ELR (cell line): ENCODE results near the gene AQP3.
"Not testable (repeated sequence)": the region's sequence is repeated elsewhere in the genome, so short reads cannot be mapped to it uniquely, and the experiment has no call there.

ENCODE experiments used
- DNase-seq: peaks from one replicate; pipeline ENCODE4 v3.0.0-alpha.2; 2015; ENCODE audit warnings: low read depth

Gene AQP3

DNA sequence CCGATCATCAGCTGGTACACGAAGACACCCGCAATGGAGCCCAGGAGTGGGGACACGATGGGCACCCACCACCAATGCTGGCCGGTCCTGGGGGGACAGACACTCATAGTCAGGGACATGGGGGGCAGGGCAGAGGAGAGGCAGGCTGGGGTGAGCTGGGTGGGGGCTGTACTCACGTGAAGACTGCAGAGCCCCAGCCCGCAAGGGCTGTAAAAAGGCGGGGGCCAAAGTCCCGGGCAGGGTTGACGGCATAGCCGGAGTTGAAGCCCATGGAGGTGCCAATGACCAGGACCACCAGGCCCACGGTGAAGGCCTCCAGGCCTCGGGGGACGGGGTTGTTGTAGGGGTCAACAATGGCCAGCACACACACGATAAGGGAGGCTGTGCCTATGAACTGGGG, 5.3 kb downstream of the AQP3 start:
- DNase-seq = no peak

DNA sequence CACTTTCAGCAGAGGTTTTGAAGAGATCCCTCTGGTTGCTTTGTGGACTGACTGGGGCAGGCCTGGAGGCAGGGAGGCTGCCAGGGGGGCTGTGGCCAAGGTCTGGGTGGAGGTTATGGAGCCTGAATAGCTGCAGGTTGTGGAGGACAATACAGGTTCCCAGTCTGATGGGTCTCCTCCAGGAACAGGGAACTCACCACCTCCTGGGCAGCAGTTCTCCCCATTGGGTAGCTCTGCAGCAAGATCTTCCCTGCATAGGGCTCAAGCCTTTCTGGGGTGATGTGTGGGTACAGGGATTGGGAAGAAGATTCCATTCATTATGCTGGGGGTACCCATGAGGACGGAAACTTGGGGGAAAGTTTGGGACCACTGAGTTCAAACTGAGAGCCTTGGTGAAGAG, 6.8 kb downstream of the AQP3 start:
- no peak for DNase-seq

DNA sequence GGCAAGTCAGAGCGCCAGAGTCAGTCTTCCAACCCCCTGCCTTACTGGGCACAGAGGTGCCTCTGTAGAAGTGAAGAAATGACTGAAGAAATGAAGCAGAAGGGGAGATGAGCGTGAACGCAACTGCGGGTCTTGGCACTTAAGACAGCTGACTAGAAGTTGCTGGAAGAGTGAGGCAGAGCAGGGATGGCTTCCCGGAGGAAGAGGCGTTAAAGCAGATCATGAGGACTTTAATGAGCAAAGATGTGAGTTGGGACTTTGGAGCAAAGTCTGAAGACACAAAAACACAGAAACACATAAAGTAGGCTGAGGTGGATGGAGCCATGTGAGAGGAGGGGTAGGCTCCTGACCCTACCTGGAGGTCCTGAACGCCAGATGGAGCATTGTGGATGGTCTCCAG, 7.2 kb downstream of the AQP3 start:
- no peak for DNase-seq

DNA sequence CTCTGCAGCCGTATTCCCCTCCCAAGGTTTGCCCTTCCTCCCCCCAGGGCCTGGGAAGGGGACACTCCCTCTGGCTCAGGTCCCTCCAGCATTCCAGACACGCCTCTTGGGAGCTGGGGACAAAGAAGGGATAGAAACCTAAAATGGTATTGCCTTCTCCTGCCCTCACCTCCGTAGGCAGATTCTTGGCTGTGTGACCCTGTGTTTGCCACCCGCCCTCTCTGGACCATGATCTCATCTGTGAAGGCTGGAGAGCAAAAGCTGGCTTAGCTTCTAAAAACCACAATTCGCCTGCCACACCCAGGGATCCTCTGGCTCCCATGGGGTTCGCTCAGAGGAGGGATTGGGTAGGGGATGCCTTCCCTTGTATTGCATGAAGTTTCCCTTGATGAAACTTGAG, 7.7 kb downstream of the AQP3 start:
- no peak for DNase-seq

DNA sequence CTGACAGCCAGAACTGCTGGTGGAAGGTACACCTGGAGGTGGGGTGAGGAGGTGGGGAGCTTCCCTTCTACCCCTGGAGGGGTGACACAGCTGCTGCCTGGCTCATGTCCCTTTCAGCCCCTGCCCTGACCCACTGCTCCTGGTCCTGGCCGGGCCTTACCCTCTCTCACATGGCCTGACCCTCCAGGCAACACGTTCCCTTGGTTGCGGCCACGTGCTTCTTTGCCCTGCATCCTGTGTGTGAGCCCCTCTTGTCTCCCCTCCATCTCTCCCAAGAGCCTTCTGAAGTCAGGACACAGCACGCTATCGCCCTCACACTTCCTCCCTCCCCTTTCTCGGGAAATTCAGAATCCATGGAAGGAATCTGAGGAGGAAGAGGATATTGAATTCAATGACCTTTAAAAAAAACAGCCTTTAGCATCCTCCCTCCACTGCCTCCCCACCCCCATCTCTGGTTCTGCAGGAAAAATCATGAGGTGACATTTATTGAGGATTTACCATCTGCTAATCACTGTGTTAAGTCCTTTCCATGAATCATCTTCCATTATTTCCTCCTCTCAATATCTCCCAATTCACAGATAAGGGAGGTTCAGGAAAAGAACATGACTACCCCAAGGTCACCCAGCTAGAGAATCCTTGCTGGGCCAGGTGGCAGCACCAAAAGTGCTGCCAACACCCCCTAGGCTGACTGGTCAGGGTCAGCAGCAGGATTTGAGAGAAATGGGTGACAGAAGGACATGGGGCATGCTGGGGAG, 8.3 kb downstream of the AQP3 start:
- no peak for DNase-seq

DNA sequence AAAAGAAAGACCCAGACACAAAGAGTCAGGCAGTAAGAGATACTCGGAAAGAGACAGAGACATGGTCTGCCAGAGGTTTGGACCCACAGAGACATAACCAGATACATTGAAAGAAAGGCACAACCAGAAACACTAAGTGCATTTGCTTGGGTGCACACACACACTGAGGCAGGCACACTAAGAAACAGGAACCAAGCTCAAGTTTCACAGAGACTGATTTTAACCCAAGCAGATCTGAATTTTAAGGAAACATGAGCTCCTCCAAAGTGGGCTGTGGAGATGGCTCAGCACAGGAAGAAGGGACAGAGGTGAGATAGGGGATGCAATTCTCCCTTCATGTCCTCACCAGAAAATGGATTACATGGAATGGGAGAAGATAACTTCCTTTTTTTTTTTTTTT, 9.5 kb downstream of the AQP3 start:
- DNase-seq = no peak

DNA sequence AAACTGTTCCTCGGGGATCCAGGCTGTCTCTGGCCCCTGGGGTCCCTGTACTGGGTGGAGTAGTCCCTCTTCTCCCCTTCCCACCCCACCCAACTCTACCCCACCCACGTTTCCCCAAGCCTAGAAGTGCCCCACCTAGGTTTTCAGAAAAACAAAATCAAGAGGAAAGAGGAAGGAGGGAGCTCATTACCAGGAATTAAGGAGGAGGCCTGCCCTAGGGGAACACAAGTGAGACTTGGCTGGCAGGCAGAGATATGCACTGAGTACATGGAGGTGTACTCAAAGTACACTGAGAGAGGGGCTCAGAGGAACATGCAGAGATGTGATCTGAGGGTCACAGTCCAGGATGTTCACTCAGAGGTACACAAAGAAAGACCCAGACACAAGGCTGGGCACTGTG, 10.2 kb downstream of the AQP3 start:
- no peak for DNase-seq

DNA sequence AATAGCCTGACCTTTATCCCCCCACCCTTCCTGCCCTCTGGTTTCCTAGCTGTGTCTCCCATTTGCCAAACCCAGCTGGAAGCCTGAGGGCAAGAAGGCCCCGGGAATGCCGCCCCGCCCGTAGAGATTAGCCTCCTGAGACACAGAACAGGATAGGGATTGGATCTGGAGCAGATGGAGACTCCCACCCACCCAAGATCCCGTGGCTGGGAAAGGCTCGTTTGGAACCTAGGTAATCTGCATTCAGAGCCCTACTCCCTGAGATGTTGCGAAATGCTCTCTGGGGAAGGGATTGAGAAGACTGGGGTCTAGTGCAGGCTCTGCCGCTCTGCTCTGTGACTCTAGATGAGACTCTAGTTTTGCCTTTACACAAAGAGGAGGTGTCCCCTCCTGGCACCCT, 10.9 kb downstream of the AQP3 start:
- DNase-seq = no peak

DNA sequence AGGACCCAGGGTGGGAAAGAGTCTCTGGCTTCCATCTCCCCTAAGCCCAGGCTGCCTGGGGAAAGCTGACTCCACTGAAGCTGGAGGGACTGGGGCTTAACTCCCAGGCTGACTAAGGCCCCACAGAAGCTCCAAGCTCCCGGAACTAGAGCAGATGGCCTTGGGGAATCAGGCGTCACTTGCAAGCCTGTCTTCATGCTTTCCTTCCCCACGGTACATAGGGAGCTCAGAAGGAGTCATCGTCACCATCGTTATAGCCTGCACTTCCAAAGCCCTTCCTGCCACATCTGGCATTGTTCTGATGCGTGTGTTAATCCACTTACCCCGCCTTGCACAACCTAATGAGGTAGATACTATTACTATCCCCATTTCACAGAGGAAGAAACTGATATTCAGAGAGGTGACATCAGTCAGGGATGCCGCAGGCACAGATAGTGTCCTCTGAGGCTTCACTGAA, 11.5 kb downstream of the AQP3 start:
- DNase-seq = no peak

DNA sequence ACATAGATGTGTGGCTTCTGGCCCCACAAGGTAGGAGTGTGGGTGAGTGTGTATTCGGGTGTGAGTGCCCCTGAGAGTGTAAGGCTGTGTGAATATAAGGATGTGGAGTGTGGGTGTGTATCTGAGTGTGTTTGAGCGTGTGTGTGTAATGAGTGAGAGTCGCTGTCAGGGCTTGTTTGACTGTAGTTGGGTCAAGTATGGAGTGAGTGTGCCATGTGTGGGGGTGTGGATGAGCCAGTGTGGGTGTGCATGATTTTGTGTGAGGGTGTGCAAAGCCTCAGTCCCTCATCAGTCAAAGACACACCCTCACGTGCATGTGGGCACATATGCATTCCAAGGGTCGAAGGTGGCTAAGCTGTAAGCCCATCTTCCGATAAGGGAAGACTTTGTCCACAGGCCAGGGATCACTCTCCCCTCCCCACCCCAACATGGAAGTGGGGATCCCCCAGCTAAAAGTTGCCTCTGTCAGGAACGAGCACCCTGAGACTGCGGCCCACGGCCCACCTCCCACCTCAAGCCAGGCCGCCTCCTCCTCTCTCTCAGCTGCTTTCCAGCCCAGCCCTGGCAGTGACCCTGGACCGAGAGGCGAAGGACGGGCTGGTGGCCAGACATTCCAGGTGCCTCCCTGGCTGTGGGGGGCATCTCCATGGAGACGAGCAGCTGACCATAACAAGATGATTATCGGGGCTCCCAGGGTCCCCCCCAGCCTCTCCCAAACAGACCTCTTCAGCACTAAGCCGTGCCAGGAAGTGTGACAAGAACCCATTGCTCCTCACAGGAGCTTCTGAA, 12.9 kb downstream of the AQP3 start:
- DNase-seq = no peak

DNA sequence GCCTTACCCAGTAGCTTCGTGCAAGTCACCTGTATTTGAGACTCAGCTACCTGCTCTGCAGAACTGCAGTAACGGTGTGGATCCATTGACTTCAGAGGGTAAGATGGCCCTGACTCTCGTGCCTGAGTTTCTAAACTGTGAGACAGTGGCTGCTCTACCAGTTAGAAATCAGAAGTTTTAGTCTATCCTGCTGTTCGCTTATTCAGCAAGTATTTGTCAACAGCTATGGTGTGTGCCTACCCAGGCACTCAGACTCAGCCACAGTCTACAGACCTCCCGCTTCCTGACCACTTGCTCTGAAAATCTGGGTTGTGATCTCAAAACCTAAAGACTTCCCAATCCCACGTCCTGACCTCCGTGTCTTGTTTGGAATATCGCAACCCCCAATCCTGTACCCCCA, 13.5 kb downstream of the AQP3 start:
- DNase-seq = no peak

DNA sequence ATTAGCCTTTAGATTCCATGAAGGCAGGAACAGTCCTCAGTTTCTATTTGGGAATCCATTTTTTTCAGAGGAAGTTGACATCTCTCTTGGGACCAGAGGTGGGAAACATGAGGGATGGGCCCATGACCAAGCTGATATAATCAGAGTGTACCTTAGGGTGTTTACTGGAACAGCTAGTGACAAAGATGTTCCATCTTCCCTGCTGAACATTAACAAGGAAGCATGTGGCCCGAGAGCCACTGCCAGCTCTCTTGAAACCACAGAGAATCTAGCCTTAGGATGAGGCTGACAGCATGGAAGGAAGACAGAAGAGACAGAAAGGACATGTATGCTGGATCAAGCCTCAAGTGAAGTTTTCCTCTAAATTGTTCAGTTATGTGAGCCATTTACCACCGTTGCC, 16.0 kb downstream of the AQP3 start:
- no peak for DNase-seq

DNA sequence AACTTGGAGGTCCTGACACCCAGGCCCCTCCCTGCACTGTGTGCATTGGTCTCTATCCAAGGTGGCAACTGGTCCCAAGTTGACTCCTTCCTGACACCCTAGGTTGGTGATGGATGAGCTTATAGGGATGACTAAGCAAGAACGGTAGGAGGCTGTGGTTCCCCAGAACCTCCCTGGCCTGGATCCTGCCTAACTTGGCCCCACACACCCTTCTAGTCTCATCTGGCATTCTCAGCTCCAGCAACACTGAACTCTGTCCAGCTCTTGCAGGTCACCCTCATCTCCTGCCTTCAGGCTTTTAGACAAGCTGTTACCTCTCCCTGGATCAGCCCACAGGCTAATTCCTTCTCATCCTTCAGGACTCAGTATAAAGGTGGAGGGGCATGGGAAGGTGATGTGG, 16.5 kb downstream of the AQP3 start:
- no peak for DNase-seq

DNA sequence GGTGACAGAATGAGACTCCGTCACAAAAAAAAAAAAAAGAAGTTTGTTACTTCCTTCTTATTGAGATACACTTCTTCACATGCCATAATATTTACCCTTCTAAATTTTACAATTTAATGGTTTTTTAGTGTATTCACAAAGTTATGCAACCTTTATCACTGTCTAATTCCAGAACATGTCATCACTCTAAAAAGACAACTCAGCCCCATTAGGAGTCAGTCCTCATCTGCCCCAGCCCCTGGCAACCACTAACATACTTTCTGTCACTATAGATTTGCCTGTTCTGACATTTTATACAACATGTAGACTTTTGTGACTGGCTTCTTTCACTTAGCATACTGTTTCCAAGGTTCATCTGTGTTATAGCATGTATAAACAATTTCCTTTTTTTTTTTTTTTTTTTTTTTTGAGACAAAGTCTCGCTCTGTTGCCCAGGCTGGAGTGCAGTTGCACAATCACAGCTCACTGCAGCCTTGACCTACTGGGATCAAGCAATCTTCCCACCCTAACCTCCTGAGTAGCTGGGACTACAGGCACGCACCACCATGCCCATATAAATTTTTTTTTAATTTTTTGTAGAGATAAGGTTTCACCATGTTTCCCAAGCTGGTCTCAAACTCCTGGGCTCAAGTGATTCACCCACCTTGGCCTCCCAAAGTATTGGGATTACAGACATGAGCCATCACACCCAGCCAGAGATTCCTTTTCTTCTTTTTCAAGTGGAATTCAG, 18.0 kb downstream of the AQP3 start:
- DNase-seq = no peak

DNA sequence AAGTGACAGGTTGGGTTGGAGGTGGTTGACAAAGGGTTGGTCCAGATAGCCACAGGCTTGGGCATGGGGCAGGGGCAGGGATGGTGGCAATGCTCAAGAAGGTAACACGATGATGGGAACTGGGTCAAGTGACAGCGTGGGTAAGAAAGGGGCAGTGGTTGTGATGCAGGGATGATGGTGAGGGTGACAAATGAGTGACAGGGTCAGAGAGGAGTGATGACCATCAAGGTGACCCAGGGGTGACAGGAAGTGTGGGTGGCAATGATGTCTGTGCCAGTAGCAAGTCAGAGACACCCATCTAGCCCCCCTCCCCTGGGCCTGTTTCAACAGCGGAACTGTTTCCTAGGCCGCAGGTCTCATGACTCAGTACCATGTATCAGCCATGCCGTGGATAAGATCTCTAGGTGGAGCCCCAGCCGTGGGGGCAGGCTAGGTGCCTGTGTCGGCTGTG, 20.5 kb downstream of the AQP3 start:
- DNase-seq = no peak

DNA sequence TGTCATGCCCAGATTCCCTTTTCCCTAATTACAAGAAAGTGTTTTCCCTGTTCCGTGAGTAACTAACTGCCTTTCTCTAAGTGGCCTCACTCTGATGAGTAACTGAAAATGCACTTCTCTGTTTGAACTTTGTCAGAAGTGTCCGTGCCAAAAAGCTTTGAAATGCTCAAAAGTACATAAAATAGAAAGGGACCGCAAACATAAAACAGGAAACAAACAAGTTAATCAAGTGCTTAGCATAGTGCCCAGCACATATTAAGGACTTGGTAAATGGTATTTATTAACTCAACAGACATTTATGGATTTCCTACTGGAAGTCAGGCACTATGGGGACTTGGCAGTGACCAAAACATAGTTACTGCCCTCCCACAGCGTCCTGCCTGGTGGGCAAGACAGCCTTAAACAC, 22.3 kb downstream of the AQP3 start:
- no peak for DNase-seq

DNA sequence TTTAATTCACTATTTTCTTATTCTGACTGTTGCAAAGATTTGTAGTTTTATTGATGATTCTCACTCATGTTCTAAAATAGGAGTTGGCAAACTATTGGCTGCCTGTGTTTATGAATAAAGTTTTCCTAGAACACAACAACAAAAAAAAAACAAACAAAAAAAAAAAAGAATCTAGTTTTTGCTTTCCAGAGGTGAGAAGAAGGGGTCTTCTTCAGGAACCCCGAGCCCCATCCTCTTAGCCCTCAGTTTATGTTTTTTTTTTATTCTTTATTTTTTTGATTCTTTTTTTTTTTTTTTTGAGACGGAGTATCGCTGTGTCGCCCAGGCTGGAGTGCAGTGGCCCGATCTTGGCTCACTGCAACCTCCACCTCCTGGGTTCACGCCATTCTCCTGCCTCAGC, 22.9 kb downstream of the AQP3 start:
- not testable (repeated sequence) for DNase-seq

DNA sequence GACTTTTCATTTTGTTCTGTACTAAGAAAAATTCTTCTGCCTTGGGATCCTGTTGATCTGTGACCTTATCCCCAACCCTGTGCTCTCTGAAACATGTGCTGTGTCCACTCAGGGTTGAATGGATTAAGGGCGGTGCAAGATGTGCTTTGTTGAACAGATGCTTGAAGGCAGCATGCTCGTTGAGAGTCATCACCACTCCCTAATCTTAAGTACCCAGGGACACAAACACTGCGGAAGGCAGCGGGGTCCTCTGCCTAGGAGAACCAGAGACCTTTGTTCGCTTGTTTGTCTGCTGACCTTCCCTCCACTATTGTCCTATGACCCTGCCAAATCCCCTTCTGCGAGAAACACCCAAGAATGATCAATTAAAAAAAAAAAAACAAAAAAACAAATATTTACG, 23.4 kb downstream of the AQP3 start:
- DNase-seq = not testable (repeated sequence)

DNA sequence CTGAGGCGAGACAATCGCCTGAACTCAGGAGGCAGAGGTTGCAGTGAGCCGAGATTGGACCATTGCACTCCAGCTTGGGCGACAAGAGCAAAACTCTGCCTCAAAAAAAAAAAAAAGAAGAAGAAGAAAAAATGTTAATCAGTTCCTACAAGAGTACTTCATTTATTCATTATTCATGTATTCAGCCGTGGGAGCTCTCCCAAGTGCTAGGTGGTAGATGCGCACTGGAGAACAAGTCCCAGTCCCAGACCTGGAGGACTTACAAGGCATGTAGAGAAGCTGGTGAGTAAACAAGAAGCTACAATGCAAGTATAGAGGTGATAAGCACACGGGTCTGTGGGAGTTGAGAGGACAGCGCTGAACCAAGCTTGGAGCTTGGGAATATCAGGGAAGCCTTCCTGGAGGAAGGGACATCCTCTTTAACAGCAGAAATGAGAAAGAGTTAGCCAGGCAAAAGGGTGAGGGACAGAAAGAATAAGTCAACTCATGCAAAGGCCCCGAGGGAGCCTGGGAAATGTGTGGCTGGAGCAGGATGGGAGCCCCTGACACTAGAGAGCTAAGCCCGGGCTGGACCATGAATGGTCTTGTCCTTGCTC, 27.6 kb downstream of the AQP3 start:
- no peak for DNase-seq

DNA sequence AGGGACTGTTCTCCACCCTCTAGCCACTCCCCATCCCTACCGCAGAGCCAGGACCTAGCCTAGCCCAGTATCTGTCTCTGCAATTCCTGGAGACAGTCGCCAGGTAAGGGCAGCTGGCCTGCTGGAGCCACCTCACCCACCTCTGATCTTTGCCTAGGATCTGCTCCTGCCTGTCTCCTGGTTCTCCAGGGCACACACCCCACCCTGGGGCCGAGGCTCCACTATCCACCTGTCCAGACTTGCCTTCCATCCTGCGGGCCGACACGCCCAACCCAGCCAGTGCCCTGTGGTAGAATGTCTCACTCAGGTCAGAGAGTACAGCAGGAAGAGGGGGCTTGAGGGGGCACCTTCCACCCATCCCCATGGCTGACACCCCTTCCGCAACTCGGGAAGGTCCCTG, 29.3 kb downstream of the AQP3 start:
- DNase-seq = no peak

DNA sequence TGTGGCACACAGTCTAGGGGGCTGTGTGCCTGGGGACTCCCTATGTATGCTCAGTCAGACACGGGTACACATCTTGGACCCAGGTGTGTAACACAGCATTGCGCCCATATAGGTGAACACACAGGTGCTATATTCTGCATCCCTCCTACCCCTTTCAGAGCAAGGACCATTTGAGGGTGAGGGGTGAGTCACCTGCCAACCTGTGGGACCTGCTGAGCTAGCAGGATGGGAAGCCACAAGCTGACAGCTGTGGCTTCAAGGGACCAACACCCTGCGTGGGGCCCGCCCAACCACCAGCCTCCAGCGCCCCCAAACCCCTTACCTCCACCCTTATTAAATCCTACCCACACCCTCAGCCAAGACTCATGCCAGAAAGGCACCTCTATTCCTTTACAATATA, 30.4 kb downstream of the AQP3 start:
- DNase-seq = no peak

DNA sequence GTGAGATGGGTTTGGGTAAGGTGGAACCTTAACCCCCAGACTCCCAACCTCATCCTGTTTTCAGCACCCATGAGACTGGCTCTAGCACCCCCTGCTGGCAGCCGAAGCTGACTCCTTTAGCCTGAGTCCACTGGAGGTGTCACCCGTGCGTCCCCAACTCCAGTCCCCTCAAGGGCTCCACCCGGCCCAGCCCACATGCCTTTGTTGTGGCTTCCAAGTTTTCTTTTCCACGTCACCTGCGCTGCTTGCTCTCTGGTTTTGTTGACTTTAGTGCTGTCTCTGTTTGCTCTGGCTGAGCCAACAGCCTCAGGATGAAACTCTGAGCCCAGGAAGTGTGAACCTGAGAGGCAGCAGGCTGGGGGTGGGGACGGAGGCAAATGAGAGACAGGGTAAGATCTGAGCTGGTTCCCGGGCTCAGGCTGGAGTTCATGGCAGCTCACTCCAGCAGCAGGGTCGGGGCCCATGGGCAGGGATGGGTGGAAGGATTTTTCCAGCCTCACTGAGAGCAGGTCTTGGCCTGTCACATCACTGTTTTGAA, 31.8 kb downstream of the AQP3 start:
- DNase-seq = peak; percentile 52
